Activated CD4-positive, alpha-beta T cell treated with anti-CD3 and anti-CD28 coated beads, Interleukin-2, Interleukin-6, amounts not matched to agents 100 ng/mL and 50 ng/mL, durations not matched to agents 16 hours and 8 hours (primary cell): Measurements from ENCODE around the gene TSPAN31.
"Not testable (repeated sequence)": the region's sequence is repeated elsewhere in the genome, so short reads cannot be mapped to it uniquely, and the experiment has no call there.

ENCODE experiments used
- DNase-seq: peaks from one replicate; pipeline ENCODE4 v3.0.0-alpha.2; 2020

Gene TSPAN31

DNA sequence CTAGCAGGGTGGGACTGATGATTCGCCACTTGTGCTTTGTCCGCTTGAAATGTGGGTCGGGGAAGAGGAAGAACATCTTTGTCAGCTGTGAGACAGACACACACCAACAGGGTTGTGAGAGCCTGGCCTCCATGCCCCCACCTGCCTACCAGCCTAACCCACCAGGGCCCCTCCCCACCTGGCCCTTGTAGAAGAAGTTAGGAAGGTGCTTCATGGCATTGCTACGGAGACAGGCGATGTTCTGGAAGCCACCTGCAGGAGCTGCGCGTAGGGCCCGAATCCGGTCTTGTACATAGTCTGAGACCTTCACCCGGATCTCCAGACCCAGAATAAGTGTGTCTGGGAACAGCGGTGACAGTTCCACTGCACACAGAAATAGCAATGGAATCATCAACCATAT lies 24.8 kb downstream of the TSPAN31 start:
- no peak for DNase-seq

DNA sequence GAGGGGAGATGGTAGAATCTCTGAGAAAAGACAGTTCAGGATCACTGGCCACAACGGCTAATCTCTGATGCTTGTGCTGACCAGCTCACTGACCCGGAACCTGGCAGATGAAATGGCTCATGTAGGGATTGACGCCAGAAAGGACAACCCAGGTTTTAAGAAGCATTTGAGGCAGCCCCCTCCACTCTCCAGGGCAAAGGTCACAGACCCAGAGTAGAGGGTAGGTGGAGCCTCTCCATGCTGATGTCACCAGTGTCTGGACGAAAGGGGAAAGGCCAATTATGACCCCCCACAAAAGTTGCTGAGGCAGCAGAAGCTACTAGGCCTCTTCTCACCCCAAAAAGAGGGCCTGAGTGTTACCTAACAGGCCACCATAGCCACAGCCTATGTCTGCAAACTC lies 25.9 kb downstream of the TSPAN31 start:
- DNase-seq: no peak

DNA sequence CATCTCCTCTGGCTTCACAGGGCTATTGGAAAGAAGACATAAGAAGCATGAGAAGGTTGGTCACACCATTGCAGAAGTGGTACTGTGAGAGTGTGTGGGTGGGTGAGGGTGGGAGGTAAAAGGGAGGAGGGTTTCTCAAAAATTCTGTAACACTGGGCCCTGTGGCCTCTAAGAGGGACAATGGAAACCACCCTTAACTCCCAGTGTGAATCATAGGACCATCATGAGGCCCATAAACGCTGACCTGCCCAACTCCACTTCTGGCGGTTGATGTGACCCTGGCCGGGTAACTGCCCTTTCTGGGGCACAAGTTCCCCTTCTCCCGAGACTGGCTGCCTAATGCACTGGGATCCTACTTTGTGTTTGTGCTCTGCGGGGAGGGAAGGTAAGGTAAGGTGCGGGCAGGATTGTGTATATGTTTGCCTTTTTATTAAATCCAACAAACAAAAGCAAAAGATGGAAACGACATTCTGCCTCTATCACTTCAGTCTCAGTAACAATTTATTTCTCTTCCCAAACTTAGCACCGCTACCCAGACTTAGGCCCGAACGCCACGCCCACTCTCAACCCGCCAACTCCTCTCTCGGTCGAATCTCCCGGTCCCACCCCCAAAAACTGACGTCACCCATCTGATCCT lies 26.5 kb downstream of the TSPAN31 start:
- peak; percentile 94 for DNase-seq

DNA sequence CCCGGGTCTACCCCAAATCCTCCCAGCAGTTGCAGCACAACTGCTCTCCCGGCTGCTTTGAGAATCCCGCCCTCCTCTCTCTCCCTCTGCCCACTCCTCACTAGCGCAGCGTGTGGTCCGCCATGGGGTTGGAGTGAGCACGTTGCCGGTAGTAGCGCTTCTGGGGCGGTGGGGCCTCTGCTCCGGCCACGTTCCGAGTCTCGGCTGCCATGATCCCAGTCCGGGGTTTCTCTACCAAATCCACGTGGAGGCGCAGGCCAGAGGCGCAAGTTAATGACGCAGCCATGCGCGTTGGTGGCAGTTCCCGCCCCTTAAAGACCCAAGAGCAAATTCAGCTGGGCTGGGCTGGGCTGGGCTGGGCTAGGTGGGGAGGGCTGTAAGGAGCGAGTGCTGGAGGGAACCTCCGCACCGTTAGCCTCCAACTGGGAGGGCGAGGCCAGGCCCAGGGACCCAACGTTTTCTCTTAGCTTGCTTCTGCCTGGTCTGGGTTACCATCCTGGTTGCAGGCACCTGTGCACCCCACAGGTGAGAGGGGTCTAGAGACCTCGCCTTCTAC lies 27.1 kb downstream of the TSPAN31 start, which contains the start of gene METTL1:
Gene METTL1 (minus strand): TSS at position 233 of the 556 bp plus-strand sequence. CDS start 22 bp downstream, at position 211.
- peak; percentile 97 for DNase-seq

DNA sequence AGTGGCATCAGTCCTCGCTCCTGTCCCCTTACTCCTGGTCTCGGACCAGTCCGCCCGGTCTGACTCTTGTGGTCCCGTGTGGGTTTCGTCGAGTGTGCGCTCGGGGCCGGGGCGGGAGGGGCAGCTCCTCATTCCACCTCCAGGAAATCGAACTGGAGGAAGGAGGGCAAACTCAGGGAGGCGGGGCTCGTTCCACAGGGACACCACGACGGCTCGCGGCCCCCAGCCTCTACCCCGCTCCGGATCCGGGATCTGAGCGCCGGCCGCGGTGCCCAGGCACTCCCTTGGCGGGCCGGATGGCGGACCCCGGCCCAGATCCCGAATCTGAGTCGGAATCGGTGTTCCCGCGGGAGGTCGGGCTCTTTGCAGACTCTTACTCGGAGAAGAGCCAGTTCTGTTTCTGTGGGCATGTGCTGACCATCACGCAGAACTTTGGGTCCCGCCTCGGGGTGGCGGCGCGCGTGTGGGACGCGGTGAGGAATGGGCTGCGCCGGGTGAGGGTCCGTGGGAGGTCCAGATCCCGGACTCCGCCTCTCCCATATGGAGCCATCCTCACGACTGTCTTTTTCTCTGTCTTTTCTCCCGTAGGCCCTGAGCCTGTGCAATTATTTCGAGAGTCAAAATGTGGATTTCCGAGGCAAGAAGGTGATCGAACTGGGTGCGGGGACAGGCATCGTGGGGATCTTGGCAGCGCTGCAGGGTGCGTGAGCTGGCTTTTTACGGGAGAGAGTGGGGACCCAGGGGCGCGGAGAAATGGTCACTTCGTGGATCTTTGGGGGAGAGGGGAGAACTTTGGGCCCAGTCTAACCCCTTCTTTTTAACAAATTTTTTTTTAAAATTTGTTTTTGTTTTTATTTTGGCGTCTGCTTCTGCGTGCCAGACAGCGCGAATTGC lies 27.8 kb downstream of the TSPAN31 start, which contains the start of gene EEF1AKMT3:
Gene EEF1AKMT3 (plus strand): TSS at position 186 of the 894 bp plus-strand sequence. CDS start 111 bp downstream, at position 297.
- DNase-seq: peak; percentile 63

DNA sequence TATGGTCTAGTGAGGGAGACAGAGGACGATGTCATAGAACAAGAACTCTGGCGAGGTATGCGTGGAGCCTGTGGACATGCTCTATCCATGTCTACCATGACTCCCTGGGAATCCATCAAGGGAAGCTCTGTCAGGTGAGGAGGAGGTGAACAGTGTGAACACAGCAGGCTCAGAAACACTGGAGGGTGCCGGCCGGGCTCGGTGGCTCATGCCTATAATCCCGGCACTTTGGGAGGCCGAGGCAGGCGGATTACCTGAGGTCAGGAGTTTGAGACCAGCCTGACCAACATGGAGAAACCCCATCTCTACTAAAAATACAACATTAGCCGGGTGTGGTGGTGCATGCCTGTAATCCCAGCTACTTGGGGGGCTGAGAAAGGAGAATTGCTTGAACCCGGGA lies 29.8 kb downstream of the TSPAN31 start:
- DNase-seq: not testable (repeated sequence)

DNA sequence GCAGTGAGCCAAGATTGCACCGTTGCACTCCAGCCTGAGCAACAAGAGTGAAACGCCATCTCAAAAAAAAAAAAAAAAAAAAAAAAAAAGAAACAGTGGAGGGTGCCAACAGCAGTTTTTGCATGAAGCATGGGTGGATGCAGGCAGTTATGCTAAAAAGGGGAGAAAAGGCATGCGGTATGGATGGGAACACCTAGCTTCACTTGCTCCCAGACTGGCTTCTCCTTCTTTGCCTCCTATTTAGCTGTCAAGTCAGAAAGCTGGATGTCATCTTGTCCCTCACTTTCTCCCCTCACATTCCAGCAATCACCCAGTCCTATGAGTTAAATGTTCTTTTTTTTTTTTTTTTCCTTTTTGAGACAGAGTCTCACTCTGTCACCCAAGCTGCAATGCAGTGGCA lies 30.2 kb downstream of the TSPAN31 start:
- no peak for DNase-seq

DNA sequence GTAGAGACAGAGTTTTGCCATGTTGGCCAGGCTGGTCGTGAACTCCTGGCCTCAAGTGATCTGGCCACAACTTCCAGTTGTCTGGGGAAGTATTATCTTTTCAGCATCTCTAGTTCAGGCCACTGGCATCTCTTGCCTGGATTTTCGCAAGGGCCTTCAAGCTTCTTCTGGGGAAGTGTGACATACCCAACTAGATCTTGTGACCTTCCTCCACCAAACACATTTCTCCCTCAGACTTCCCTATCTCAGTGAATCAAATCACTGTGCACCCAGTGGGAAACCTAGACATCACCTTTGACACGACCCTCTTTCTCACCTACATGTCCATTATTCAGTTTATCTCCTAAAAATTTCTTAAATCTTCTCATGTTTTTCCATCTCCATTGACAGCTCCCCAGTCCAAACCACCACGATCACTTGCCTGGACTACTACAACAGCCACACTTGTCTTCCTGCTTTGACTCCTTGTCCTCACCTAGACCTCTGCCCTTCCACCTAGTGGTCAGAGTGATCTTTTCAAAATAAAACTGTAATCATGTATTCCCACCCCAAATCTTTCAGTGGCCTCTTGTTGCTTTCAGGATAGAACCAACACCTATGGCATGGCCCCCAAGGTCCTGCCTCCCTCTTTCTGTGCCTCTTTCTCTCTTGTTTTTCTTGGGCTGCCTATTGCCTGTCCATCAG lies 30.9 kb downstream of the TSPAN31 start:
- DNase-seq: no peak

DNA sequence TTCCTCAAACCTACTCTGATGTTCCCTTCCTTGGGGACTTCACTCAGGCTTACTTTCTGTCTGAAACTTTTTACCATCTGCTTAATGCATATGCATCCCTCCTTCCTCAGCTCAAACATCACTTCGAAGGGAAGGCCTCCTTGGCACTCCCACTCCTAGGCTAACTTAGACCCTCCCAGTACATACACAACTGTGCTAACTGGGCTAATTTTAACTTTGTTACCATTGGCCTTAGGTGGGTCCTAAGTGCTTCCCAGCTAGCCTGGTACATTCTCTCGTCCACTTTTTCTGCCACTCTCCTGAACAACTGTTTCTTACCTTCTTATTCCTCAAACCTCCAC lies 31.4 kb downstream of the TSPAN31 start:
- DNase-seq: no peak

DNA sequence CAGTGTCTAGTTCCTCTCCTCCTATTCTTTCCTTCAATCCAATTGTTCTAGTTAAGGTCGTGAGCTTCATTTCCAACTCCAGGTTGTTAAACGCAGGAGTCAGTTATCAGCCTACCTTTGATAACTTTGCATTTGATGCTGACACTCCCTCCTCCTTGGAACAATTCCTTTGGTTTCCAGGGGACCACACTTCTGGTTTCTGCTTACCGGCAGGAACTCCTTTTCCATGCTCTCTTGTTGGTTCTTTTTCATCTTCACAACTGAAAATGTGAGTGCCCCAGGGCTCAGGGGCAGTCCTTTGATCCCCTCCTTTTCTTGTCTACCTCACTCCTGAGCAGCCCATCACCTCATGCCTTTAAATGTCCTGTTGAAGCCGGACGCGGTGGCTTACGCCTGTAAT lies 32.5 kb downstream of the TSPAN31 start:
- no peak for DNase-seq

DNA sequence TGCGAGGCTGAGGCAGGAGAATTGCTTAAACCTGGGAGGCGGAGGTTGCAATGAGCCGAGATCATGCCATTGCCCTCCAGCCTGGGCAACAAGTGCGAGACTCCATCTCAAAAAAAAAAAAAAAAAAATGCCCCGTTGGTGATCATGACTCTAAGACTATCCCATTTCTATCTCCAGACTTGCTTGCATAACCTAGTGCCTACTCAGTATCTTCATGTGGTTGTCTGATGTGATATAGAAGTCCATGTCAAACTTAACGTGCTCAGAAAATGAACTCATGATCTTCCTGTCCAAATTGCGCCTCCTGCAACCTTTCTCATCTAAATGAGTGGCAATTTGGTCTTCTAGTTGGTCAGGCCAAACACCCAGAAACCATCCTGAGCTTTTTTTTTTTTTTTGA lies 33.1 kb downstream of the TSPAN31 start:
- DNase-seq: no peak

DNA sequence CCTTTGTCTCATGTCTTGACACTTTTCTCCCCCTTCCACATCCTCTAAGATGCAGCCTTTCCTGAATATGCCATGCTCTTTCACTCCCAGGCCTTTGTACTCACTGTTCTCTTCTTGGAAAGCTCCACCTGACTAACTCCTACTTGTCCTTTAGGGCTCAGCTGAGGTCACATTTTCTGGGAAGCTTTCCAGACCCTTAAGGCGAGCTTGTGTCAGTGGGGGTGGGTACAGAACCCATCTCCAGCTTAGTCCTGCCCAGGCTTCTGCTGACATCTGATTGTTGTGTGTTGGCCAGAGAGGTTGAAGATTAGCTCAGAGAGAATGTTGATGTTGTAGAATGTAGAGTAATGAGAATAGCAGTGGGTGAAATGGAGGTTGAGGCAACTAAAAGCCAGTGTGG lies 34.9 kb downstream of the TSPAN31 start:
- no peak for DNase-seq

DNA sequence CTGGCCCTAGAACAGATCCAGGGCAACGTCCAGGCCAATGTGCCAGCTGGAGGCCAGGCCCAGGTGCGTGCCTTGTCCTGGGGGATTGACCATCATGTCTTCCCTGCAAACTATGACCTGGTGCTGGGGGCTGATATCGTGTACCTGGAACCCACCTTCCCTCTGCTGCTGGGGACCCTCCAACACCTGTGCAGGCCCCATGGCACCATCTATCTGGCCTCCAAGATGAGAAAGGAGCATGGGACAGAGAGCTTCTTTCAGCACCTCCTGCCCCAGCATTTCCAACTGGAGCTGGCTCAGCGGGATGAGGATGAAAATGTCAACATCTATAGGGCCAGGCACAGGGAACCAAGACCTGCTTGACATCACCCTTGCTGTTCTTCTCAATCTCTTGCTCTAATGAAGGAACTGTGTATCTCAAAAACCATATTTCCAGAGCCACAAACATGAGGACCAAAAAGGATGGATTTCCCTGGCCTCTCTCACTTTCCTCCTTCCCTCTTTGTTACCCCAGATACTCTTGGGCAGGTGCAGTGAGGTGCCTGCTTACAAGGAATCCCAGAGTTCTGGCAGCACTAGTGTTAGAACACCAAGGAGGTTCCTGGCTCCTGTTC lies 35.6 kb downstream of the TSPAN31 start:
- DNase-seq: no peak

DNA sequence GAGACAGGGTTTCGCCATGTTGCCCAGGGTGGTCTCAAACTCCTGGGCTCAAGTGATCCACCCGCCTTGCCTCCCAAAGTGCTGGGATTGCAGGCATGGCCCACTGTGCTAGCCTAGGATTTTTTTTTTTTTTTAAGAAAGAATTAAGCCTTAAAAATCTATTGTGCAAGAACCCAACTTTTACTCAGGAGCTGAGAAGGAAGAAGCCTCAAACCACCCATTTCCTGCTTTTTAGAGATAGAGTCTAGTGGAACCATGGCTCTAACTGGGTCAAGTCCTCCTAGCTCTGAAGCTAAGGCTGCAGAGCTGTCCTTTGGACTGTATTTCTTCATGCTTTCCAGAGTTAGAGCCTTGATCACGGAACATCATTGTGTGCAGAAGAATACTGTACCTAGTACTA lies 36.4 kb downstream of the TSPAN31 start:
- no peak for DNase-seq

DNA sequence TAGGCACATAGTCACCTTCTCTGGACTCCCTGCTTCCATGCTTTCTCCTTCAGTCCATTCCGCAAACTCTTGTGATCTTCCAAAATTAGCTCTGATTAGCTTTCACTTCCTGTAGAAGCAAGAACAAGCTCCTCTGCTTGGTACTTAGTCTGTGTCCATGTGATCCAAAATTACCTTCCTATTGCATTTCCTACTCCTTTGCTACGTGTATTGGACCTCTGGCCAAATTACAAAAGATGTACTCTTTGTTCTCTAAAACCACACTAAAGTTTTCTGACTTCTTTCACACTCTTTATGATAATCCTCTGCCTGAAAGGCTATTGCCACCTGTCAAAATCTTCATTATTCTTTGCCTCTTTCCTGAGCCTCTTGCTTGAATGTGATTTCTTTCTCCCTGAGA lies 37.0 kb downstream of the TSPAN31 start:
- no peak for DNase-seq

DNA sequence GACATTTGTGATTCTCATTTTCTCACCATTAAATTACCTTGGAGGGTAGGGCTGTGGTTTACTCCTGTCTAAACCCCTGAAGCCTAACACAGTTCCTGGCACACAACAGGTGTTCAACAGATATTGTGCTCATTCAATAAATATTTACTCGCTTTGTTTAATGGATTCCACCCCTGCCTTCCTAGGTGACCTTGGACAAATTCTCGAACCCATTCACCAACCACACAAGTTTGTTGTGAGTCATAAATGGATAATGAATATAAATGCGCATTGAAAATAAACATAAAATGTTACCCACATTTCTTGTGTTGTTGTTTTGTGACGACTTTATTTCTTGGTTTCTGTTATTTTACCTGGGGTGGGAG lies 37.4 kb downstream of the TSPAN31 start:
- no peak for DNase-seq

DNA sequence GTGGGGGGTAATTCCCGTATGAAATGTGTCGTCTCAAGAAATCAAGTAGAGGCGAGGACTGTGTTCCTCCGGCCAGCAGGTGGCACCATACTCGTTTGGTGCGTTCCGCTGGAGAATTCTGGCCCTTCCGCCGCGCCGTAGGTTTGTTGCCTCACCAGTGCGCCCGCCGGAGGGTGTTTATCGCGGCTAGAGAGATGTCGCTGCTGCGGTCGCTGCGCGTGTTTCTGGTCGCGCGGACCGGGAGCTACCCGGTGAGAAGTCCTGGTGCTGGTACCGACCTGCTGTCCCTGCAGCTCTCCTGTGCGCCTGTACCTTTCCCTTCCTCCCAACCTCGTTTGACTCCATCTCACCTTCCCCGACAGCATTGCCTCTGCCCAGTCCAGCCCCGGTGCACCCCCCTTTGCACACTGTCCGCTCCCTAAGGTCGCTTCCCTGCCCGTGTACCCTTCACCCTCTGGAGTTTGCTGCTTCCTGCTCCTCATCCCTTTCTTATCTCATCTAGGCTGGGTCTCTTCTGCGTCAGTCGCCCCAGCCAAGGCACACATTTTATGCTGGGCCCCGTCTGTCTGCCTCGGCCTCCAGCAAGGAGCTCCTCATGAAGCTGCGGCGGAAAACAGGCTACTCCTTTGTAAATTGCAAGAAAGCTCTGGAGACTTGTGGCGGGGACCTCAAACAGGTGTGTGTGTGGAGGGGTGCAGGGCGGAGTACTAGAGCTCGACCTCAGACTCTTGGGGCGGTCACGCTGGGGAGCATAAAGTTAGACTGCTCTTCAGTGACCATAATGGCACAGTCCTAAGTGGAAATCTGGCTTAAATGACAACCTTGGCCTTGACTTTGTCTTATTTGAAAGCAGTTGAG lies 38.0 kb downstream of the TSPAN31 start, which contains the start of gene TSFM:
Gene TSFM (plus strand): TSS at position 180 of the 858 bp plus-strand sequence. CDS start 15 bp downstream, at position 195.
- DNase-seq: peak; percentile 96

DNA sequence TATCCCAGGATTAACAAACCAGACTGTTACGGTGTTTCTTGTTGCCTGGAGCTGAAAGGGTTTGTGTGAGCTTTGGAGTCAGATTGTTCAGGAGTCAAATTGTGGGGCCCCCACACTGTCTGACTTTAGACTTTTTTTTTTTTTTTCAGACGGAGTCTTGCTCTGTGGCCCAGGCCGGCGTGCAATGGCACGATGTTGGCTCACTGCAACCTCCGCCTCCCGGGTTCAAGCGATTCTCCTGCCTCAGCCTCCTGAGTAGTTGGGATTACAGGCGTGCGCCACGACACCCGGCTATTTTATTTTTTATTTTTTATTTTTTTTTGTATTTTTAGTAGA lies 38.6 kb downstream of the TSPAN31 start:
- no peak for DNase-seq

DNA sequence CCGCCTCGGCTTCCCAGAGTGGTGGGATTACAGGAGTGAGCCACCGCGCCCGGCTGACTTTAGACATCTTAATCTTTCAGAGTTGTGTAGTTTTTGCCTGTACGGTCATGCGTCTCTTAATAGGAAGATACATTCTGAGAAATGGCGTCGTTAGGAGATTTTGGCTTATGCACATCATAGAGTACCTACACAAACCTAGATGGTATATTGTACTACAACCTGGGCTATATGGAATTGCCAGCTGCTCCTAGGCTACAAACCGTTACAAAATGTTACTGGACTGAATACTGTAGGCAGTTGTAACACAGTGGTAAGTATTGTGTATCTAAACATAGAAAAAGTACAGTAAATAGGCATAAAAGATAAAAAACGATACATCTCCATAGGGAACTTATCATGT lies 39.0 kb downstream of the TSPAN31 start:
- no peak for DNase-seq

DNA sequence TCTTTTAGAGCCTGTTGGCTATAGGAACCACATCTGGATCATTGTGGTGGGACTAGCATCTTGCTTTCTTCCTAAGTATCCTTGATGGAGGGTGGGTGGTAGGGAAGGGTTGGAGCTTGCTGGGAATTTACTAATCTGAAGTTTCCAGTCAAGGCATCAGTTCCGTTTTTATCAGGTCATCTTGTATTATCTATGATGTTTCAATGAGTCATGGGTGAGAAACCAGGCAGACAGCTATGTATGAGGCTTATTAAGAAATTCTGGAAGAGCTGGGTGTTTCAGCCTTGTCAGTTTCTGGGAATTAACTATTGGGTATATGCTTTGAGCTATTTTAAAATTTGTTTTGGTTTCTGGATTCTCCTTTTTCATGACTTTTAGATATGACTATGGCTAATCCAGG lies 49.1 kb downstream of the TSPAN31 start:
- DNase-seq: no peak

DNA sequence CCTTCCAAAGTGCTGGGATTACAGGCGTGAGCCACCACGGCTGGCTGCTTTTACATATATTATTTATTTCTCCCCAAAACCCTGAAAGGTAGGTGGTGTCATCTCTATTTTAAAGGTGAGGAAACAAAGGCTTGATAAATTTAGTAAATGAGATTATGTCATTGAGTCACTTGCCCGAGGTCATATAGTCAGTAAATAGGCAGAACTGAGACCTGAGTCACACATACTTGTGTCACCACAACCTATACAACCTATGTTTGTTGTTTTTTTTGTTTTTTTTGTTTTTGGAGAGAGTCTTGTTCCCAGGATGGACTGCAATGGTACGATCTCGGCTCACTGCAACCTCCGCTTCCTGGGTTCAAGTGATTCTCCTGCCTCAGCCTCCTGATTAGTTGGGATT lies 50.5 kb downstream of the TSPAN31 start:
- DNase-seq: no peak

DNA sequence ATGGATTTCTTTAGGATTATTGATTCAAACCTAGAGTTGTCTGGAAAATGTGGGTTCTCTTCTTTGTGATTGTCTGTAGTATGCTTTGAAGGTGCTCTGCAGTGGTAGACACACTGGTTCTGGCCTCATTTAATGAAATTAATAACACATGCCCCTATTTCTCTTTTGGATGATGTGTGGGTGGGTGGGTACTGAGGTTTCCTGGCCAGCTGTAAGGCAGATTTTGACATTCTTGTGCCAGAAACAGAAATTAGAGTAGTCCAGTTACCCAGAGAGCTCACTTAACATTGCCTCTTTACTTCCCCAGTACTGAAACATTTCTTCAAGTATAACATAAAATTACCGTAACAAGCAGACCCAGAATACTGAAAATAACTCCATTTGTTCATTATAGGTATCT lies 52.2 kb downstream of the TSPAN31 start:
- DNase-seq: no peak
